SK-N-SH (cell line): ENCODE data around the gene MAP2K5.

Experiments
- POLR2AphosphoS5 ChIP-seq: IDR thresholded peaks from 2 replicates; pipeline ENCODE4 v1.6.1; 2012; ENCODE audit warnings: low read depth, low read length
- TAF1 ChIP-seq: IDR thresholded peaks from 2 replicates; pipeline ENCODE4 v1.6.1; 2012; ENCODE audit warnings: low read depth, mild to moderate bottlenecking, low read length, moderate library complexity, borderline replicate concordance
- USF2 ChIP-seq: fragments of 150-350 bp; IDR thresholded peaks from 2 replicates; pipeline ENCODE4 v1.6.1; 2017; ENCODE audit warnings: antibody characterized with exemption, low read length, low read depth, borderline replicate concordance
- TF ChIP-seq, protein P1 (sequence below): fragments of 200-600 bp; sonication (generic); IDR thresholded peaks from 2 replicates; pipeline ENCODE4 v1.6.1; 2017; ENCODE audit warnings: antibody characterized with exemption, mild to moderate bottlenecking, moderate library complexity
- TF ChIP-seq, protein P2 (sequence below): IDR thresholded peaks from 2 replicates; pipeline ENCODE4 v1.6.1; 2012; ENCODE audit warnings: mild to moderate bottlenecking, low read depth, low read length, moderate library complexity

DNA sequence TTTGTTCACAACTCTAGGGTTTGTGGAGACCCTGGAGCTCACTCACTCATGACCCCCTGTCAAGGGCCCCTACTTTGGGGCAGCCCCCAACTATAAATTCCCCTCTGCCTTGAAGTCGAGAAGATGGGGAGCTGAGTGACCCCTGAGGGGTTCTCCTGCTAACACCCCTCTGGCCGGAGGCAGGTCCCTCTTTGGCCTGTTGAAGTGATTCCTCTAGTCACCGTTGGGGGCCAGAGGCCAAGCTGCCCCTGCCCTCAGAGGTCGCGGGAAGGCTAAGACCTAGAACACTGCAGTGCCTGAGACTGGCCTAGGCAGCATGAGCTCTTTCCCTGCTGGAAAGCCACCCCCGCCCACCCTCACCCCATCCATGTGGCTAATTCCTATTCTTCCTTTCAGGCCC, 267.4 kb downstream of the MAP2K5 start:
- TF ChIP-seq, protein P1, sequence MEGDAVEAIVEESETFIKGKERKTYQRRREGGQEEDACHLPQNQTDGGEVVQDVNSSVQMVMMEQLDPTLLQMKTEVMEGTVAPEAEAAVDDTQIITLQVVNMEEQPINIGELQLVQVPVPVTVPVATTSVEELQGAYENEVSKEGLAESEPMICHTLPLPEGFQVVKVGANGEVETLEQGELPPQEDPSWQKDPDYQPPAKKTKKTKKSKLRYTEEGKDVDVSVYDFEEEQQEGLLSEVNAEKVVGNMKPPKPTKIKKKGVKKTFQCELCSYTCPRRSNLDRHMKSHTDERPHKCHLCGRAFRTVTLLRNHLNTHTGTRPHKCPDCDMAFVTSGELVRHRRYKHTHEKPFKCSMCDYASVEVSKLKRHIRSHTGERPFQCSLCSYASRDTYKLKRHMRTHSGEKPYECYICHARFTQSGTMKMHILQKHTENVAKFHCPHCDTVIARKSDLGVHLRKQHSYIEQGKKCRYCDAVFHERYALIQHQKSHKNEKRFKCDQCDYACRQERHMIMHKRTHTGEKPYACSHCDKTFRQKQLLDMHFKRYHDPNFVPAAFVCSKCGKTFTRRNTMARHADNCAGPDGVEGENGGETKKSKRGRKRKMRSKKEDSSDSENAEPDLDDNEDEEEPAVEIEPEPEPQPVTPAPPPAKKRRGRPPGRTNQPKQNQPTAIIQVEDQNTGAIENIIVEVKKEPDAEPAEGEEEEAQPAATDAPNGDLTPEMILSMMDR = no peak
- TF ChIP-seq TAF1 (no peak), USF2 (no peak), POLR2AphosphoS5 (no peak)
- TF ChIP-seq, protein P2, sequence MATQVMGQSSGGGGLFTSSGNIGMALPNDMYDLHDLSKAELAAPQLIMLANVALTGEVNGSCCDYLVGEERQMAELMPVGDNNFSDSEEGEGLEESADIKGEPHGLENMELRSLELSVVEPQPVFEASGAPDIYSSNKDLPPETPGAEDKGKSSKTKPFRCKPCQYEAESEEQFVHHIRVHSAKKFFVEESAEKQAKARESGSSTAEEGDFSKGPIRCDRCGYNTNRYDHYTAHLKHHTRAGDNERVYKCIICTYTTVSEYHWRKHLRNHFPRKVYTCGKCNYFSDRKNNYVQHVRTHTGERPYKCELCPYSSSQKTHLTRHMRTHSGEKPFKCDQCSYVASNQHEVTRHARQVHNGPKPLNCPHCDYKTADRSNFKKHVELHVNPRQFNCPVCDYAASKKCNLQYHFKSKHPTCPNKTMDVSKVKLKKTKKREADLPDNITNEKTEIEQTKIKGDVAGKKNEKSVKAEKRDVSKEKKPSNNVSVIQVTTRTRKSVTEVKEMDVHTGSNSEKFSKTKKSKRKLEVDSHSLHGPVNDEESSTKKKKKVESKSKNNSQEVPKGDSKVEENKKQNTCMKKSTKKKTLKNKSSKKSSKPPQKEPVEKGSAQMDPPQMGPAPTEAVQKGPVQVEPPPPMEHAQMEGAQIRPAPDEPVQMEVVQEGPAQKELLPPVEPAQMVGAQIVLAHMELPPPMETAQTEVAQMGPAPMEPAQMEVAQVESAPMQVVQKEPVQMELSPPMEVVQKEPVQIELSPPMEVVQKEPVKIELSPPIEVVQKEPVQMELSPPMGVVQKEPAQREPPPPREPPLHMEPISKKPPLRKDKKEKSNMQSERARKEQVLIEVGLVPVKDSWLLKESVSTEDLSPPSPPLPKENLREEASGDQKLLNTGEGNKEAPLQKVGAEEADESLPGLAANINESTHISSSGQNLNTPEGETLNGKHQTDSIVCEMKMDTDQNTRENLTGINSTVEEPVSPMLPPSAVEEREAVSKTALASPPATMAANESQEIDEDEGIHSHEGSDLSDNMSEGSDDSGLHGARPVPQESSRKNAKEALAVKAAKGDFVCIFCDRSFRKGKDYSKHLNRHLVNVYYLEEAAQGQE = no peak
